ENCODE data around the gene KCNMA1.

KCNMA1 gene

DNA sequence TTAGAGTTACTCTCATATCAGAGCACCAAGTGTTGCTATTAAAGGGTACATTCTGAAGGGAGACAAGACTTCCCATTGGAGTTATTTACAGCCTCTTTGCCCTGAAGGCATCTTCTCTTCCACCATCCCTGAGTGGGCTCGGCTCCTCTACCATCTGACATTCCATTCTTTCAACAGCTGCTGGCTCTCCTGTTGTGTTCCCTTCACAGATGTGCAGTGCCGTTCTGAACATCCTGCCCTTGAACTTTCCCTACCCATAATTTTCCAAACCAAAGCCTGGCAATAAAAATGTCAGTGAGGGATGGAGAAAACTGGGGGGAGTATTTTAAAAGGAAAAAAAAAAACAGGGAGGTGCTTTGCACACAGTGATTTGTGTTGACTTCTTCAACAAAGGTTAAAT is 392.9 kb downstream of the KCNMA1 start:
- no peak for DNase-seq (ENCODE audit: low read depth in 2 of 2)

DNA sequence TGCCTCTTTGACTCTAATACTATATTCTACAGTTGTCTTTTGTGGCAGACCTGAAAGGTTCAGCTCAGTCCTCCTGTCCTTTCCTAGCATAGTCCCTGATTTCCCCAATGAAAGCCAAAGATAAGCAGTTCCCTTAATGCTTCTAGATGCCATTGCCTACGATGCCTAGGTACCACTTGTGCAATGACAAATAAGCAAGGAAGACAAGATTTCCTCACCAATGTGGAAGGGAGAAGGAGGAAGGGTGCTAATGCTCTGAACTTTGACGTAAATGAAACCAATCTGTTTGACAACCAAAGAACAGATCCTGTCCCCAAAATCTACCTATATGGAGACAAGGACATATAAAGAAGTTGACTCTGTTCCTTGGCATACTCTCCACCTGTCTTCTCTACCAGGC is 393.3 kb downstream of the KCNMA1 start:
- no peak for DNase-seq (ENCODE audit: low read depth in 2 of 2)

GRCh38 chr10:77241350-77241725 is 396.3 kb downstream of the KCNMA1 start:
- no peak for DNase-seq (ENCODE audit: low read depth in 2 of 2)

- no peak for DNase-seq (ENCODE audit: low read depth in 2 of 2)
These were observed 396.8 kb downstream of the KCNMA1 start for GRCh38 chr10:77240706-77241349.

- DNase-seq (ENCODE audit: low read depth in 2 of 2), result no peak
These were observed 397.5 kb downstream of the KCNMA1 start for GRCh38 chr10:77240041-77240652.

DNA sequence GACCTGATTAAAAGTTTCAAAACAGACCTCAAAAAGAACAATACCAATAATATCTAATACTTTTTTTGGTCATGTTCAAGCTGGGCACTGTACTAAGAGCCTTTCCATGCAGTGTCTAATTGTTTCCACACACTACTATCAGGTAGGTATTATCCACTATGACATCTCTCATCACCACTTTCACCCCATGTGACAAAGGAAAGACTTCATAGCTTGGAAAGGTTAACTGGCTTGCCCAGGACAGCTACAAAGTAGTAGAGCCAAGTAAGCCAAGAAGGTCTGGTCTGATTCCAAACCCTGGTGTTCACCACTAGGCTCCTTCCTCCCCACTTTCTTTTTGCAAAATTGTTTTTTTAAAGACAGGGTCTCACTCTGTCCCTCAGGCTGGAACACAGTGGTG is 400.5 kb downstream of the KCNMA1 start:
- no peak for DNase-seq (ENCODE audit: low read depth in 2 of 2)

- DNase-seq (ENCODE audit: low read depth in 2 of 2), result no peak
These were observed 400.9 kb downstream of the KCNMA1 start for GRCh38 chr10:77236700-77237099.

DNA sequence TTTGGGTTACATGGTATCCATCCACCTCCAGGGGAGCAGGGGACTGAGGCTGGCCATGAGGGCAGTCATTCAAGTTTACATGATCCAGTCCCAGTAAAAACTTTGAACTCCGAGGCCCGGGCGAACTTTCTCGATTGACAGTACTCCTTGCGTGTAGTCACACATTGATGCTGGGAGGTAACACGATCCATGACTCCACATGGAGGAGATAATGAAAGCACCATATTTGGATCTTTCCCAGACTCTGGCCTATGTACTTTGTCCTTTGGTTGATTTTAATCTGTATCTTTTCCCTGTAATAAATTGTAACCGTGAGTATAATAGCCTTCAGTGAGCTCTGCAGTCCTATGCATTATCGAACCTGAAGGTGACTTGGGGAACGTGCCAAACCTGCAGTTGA is 401.6 kb downstream of the KCNMA1 start:
- no peak for DNase-seq (ENCODE audit: low read depth in 2 of 2)

GRCh38 chr10:77234599-77234998 is 403.0 kb downstream of the KCNMA1 start:
- no peak for DNase-seq (ENCODE audit: low read depth in 2 of 2)

DNA sequence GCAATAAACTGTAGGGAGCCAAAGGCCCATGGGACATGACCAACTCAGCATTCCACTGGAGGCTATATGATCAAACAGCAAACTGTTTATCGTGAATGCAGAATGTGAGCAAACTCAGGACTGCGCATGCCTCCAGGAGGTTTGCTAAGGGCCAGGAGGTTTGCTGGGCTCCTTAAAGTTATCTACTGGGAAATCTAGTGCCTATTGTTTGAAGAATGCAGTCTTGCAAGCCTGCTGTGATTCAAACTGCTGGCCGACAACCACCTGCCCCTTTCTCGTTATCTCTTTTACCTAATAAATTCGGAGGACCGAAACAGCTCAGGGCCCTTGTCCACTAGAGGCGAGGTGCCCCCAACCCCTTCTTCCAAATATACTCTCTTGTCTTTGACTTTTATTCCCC is 404.1 kb downstream of the KCNMA1 start:
- DNase-seq (ENCODE audit: low read depth in 2 of 2), result no peak

DNA sequence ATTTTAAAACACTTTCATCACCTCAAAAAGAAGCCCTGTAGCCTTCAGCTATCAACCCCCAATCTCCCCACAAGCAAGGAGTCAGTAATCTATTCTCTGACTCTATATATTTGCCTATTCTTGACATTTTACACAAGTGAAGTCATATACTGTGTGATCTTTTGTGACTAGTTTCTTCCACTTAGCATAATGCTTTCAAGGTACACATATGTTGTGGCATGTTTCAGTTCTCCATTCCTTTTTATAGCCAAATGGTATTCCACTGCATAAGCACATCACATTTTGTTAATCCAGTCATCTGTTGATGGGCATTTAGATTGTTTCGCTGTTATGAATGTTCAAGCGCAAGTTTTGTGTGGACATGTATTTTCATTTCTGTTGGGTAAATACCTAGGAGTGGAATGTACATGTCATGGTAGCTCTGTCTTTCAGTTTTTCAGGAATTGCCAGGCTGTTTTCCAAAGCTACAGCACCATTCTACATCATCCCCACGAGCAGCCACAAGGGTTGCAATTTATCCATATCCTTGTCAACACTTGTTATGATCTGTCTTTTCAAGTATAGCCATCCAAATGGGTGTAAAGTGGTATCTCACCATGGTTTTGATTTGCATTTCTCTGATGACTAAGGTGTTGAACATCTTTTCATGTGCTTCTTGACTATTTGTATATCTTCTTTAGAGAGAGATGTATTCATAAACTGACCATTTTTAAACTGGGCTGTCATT is 405.6 kb downstream of the KCNMA1 start:
- no peak for DNase-seq (ENCODE audit: low read depth in 2 of 2)

- no peak for DNase-seq (ENCODE audit: low read depth in 2 of 2)
These were observed 406.2 kb downstream of the KCNMA1 start for GRCh38 chr10:77231375-77231774.

DNA sequence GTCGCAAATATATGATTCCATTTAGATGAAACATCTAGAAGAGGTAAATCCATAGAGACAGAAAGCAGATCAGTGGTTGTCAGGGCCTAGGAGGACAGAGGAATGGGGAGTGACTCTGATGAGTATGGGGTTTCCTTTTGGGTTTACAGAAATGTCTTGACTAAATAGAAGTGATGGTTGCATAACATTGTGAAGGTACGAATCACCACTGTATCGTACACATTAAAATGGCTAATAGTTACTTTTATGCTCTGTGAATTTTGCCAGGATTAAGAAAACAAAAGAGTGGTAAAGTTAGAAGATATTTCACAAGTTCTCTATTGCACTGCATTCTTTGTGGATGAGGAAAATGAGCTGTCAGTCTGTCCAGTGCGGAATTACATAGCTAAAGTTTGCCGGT is 407.4 kb downstream of the KCNMA1 start:
- DNase-seq (ENCODE audit: low read depth in 2 of 2), result no peak

- no peak for DNase-seq (ENCODE audit: low read depth in 2 of 2)
These were observed 407.9 kb downstream of the KCNMA1 start for GRCh38 chr10:77229704-77230103.

DNA sequence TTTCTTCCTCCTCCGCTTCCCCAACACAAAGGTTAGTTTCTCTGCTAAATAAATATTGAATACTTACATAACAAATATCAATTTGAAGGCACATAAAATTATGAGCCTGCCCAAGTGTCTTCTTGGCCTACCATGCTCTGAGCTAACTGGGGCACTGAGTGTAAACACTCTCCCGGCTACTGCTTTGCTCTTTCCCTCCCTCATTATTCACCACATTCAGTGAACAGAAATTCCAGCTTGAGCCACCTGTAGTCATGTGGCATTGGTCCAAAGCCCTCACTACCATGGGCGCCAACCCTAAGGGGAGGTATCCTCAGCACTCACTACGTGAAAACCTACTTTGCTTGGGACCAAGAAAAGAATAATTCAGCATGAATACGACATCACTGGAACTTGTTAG is 409.0 kb downstream of the KCNMA1 start:
- no peak for DNase-seq (ENCODE audit: low read depth in 2 of 2)

DNA sequence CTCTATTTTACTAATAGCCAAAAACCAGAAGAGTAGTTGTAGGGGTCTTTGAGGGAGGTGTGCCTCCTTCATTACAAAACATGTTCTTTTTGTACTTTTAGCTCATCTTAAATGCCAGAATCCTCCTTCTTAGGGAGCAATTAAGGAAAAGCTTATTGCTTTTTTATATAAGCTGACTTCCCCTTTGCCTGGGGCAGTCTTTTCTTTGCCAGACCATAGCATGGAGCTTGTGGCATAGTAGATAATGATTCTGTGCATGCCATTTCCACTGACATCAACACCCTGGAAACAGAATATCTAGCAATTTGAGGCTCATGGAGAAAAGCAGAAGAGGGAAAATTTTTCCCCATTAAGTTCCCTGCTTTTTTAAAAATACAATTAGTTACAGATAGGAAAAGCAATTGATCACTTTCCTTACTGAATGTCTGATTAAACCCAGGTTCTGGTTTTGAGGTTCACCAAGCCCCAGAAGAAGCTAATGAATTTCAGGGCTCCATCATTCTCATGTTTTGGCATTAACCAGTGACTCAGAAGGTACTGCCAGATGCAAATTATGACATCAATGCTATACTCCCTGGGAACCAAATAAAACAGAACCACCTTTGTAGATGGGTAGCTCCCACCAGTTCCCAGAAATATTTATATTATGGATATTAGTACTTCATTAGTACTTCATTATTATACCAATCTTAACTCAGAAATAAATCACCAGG is 410.6 kb downstream of the KCNMA1 start:
- no peak for DNase-seq (ENCODE audit: low read depth in 2 of 2)

GRCh38 chr10:77226452-77226851 is 411.2 kb downstream of the KCNMA1 start:
- no peak for DNase-seq (ENCODE audit: low read depth in 2 of 2)

GRCh38 chr10:77226020-77226419 is 411.6 kb downstream of the KCNMA1 start:
- no peak for DNase-seq (ENCODE audit: low read depth in 2 of 2)

- no peak for DNase-seq (ENCODE audit: low read depth in 2 of 2)
These were observed 413.8 kb downstream of the KCNMA1 start for GRCh38 chr10:77223526-77224460.

GRCh38 chr10:77220150-77220549 is 417.5 kb downstream of the KCNMA1 start:
- DNase-seq (ENCODE audit: low read depth in 2 of 2), result no peak

GRCh38 chr10:77219046-77219445 is 418.6 kb downstream of the KCNMA1 start:
- no peak for DNase-seq (ENCODE audit: low read depth in 2 of 2)

DNA sequence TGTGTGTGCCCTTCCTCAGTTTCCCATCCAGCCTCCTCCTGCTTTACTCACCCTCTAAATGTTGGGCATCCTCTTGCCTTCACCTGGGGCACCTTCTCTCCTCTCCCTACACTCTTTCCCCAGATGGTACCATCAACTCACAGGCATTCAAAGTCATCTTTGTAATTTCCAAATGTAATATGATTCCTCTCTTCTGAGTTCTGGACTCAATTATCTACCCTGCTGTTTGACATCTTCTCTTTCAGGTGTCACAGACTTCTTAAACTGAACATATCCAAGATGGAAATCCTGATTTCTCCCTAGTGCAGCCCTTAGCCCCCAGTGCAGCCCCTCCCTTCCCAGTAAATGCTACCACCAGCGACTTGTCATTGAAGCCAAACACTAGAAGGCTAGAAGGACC is 422.8 kb downstream of the KCNMA1 start:
- no peak for DNase-seq (ENCODE audit: low read depth in 2 of 2)

All from stimulated activated CD4-positive, alpha-beta T cell treated with anti-CD3 and anti-CD28 coated beads, Interleukin-1b, Interleukin-23, amount 100 ng/mL, for 4 hours (primary cell).